SH-SY5Y (cell line): Measurements from ENCODE around the gene HOXB3.

Source experiments
- GATA2 ChIP-seq: IDR thresholded peaks from 2 replicates; pipeline ENCODE4 v1.6.1; 2011; ENCODE audit warnings: mild to moderate bottlenecking, low read depth, low read length
- GATA3 ChIP-seq: IDR thresholded peaks from 2 replicates; pipeline ENCODE4 v1.6.1; 2011; ENCODE audit warnings: low read depth, mild to moderate bottlenecking, low read length, moderate library complexity

HOXB3 gene

GRCh38 chr17:48532261-48532660 is 57.8 kb downstream of the HOXB3 start:
- TF ChIP-seq GATA3 (no peak), GATA2 (no peak)

GRCh38 chr17:48530887-48531272 is 59.2 kb downstream of the HOXB3 start, which contains the start of gene HOXB1:
Gene HOXB1 (minus strand): TSS chr17:48531011. CDS start chr17:48530904, 107 bp downstream.
- no peak for TF ChIP-seq GATA2
- TF ChIP-seq GATA3, result no peak

- TF ChIP-seq GATA3, result no peak
- no peak for TF ChIP-seq GATA2
These were observed 59.7 kb downstream of the HOXB3 start for GRCh38 chr17:48530208-48530886.

GRCh38 chr17:48529683-48530009 is 60.4 kb downstream of the HOXB3 start:
- no peak for TF ChIP-seq GATA3
- no peak for TF ChIP-seq GATA2

GRCh38 chr17:48528936-48529682 is 60.9 kb downstream of the HOXB3 start:
- no peak for TF ChIP-seq GATA2
- no peak for TF ChIP-seq GATA3

- TF ChIP-seq GATA2 (no peak), GATA3 (no peak)
These were observed 61.7 kb downstream of the HOXB3 start for GRCh38 chr17:48528153-48528935.

- TF ChIP-seq GATA3 (no peak), GATA2 (no peak)
These were observed 62.5 kb downstream of the HOXB3 start for GRCh38 chr17:48527547-48527932.

GRCh38 chr17:48526608-48527546 is 63.2 kb downstream of the HOXB3 start:
- TF ChIP-seq GATA3 (no peak), GATA2 (no peak)

GRCh38 chr17:48523010-48523409 is 67.0 kb downstream of the HOXB3 start:
- TF ChIP-seq GATA3 (no peak), GATA2 (no peak)

- TF ChIP-seq GATA3 (no peak), GATA2 (no peak)
These were observed 67.9 kb downstream of the HOXB3 start for GRCh38 chr17:48522031-48522653.

GRCh38 chr17:48520631-48521079 is 69.4 kb downstream of the HOXB3 start:
- TF ChIP-seq GATA2 (no peak), GATA3 (no peak)

GRCh38 chr17:48519427-48519826 is 70.6 kb downstream of the HOXB3 start:
- TF ChIP-seq GATA3, result no peak
- no peak for TF ChIP-seq GATA2

GRCh38 chr17:48517478-48517877 is 72.6 kb downstream of the HOXB3 start:
- TF ChIP-seq GATA2, result no peak
- no peak for TF ChIP-seq GATA3
